Stimulated activated CD8-positive, alpha-beta memory T cell treated with anti-CD3 and anti-CD28 coated beads, Interleukin-15, amount 100 ng/mL, for 24 hours (primary cell): ENCODE results near the gene RNF225.
"Not testable (repeated sequence)": the region's sequence is repeated elsewhere in the genome, so short reads cannot be mapped to it uniquely, and the experiment has no call there.

Experiments
- DNase-seq: peaks from one replicate; pipeline ENCODE4 v3.0.0-alpha.2; 2020; ENCODE audit warnings: low read depth

Gene RNF225

GRCh38 chr19:58409010-58409790, 13.7 kb downstream of the RNF225 start:
- no peak for DNase-seq

DNA sequence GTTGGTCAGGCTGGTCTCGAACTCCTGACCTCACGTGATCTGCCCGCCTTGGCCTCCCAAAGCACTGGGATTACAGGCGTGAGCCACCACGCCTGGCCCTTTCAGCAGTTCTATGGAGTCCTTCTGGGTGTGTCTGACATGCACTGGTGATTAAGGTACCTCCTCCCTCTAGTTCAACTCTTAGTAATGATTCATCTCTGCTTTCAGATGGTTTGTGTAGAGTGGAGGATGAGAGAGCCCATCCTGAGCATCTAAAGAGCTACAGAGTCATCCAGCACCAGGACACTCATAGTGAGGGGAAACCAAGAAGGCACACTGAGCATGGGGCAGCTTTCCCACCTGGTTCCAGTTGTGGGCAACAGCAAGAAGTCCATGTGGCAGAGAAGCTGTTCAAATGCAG, 21.1 kb downstream of the RNF225 start:
- no peak for DNase-seq

- DNase-seq = no peak
These were observed 21.6 kb downstream of the RNF225 start for GRCh38 chr19:58417071-58417470.

GRCh38 chr19:58428617-58429016, 33.2 kb downstream of the RNF225 start:
- no peak for DNase-seq

DNA sequence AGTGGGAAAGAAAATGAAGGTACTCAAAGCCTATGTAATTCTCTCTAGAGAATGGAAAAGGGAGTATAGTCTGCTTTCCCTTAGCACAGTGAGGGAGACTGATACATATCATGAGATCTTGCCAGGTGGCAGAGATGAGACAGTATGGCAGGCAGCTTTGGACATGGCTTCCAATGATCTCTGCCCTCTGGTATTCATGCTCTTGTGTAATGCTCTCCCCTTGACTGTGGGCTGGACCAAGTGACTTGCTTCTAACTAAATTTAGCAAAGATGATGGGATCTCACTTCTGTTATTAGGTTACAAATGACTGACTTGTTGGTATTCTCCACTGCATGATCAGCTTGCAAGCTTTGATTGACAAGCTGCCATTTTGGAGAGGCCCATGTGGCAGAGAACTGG, 34.3 kb downstream of the RNF225 start:
- no peak for DNase-seq

DNA sequence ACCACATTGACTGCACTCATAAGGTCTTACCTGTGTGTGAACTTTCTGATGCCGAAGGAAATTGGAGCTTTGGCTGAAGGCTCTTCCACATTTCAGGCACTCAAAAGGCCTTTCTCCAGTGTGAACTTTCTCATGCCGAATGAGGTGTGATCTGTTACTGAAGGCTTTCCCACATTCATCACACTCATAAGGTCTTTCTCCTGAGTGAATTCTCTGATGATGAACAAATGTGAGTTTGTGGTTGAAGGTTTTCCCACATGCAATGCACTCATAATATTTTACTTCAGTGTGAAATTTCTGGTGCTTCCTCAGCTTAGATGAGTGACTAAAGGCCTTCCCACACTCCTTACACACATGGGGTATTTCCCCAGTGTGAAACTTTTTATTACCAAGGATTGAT, 38.8 kb downstream of the RNF225 start:
- no peak for DNase-seq

DNA sequence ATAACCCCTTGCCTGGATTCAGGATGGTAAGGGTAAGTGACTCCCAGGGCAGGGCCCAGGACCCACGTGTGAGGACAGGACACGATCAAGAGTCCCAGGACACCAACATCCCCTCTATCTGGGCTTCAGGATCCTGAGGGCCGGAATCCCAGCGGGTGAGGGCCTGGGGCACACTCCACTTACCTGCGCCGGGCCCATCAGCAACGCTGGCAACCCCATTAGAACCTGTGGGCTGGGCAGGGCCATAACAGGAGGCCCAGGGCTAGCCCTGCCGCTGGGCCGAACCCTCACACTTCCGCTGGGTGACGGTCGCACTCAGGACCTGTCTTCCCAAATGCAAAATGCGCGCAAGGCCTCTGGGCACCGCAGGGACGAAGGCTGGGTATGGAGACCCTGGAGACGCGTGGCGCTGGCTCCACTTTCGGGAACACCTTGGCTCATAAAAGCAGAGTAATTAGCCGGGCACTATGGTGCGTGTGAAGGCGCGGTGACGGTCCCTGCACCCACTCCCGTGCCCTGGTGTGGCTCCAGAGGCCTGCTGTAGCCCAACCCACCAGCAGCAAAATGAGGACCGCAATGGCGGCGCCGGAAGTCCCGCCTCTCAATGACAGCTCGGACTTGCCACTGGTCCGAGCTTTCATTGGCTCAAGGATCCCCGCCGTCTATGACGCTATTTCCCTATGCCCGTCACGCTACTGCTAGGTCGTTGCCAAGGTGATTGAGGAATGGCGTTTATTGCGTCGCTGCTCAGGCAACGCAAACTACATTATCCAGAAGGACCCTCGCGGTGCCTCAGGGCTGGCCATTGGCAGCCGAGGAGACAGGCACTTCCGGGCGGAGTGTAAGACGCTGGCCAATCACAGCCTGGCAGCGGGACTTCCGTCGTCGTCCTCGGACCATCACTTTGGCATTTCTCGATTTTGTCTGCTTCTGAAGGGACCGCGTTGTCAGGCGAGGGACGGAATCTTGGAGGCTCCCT, 44.4 kb downstream of the RNF225 start, which contains the start of gene ZNF132:
ZNF132 (minus strand) TSS at position 578 of the 979 bp plus-strand sequence; CDS start at position 246, 332 bp downstream.
- peak; percentile 65 for DNase-seq

DNA sequence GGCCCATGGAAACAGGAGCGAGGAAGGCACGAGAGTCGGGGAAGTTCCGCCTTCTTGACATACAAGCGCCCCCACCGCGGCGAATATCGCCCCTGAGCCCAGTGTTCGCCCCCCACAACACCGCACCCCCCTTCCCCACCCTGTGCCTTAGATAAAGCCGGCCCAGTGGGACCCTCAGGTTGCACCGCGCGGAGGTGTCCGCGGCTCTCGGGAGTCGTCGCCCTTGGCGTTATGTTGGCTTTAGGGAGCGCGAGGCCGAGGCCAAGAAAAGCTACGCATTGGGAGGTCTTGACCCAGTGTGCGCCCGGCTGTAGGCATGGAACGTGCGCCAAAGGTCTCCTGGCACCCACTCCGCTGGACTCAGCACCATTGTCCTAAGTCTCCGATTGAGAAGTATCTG, 45.1 kb downstream of the RNF225 start:
- DNase-seq = no peak

- DNase-seq = not testable (repeated sequence)
These were observed 47.5 kb downstream of the RNF225 start for GRCh38 chr19:58442986-58443385.
